ENCODE results near the gene ITGA1. TPM values are rescaled to one million over a fixed set of nuclear protein-coding genes. Genes with fewer than 3 reads are reported as not detected.

Gene ITGA1
- total and polyA plus RNA-seq, 2 donors (not counting 1 experiment from before 2014, with no cell fraction given), result 0.74 TPM; not detected in 1

DNA sequence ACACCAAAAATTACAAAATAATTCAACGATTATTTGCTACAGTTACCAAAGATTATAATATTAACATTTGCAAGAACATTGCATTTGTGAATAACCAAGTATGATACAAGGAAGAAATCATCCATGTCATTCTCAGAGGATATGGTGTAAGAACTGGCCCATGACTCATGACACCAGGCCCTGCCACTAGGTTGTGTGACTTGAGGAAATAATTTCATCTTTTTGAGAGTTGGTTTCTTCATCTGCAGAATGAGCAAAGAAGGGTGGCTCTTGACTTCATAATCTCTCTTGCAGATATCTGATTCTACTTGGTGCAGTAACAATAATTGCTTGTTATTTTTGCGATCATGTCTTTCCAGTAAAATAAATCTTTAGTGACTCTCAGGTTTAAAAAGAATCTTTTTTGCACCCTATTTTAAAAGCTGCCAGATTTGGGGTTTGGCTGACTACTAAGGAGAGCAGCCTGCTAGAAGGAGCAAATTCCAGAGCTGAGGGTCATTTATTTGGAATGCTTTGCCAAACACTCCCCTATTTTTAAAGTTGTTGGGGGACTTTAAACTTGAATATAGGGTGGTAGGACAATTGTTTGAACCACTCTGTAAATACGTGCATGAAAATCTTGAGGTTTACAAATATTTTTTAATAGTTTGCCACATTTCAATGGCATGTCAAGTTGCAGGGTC, 23.5 kb downstream of the ITGA1 start:
- Histone ChIP-seq H3K4me3 (ENCODE audit: control extremely low read depth in 1 of 5, extremely low read depth in 1 of 5, insufficient read depth in 1 of 5, low read depth in 2 of 5, low read length in 4 of 5) (no peak overlapping the region), H2AFZ (ENCODE audit: insufficient read depth, low read depth, low read length, poor library complexity, severe bottlenecking) (no peak overlapping the region), H3K27me3 (replicated peaks in 1 of 4; ENCODE audit: control extremely low read depth in 1 of 4, control insufficient read depth in 3 of 4, insufficient read depth in 4 of 4, low read length in 3 of 4) (no peaks in the 10 kb centered on the region), H3K36me3 (replicated peaks in 1 of 2; ENCODE audit: control extremely low read depth in 1 of 2, control insufficient read depth in 1 of 2, extremely low read depth in 1 of 2, insufficient read depth in 2 of 2, low read length in 1 of 2) (no peaks in the 10 kb centered on the region), H3K4me1 (ENCODE audit: control insufficient read depth in 2 of 2, insufficient read depth in 2 of 2, low read length in 2 of 2) (no peaks in the 10 kb centered on the region), H4K20me1 (ENCODE audit: control insufficient read depth, insufficient read depth, low read length, poor library complexity, severe bottlenecking) (no peaks in the 10 kb centered on the region), H3K79me2 (ENCODE audit: control insufficient read depth, insufficient read depth, low read length) (no peaks in the 10 kb centered on the region), H3K9me3 (ENCODE audit: control extremely low read depth in 1 of 3, control insufficient read depth in 2 of 3, insufficient read depth in 1 of 3, low read length in 2 of 3) (no peaks in the 10 kb centered on the region), H3K9ac (ENCODE audit: low read length) (no peak overlapping the region), H3K4me2 (replicated peaks; ENCODE audit: low read depth, low read length, poor library complexity, severe bottlenecking) (no peak overlapping the region), H3K27ac (ENCODE audit: low read length in 2 of 2) (no peak overlapping the region)
- intact Hi-C loops (cut with micrococcal nuclease), result no loop called here
- Mint-ChIP-seq H3K4me3 (no peak overlapping the region), H3K27me3 (peaks cover 4% of the 10 kb centered on the region), H3K27ac (no peak overlapping the region), H3K4me1 (no peaks in the 10 kb centered on the region), H3K9me3 (ENCODE audit: insufficient read depth) (no peaks in the 10 kb centered on the region)
- no CpG with 5 or more reads among the region's 3 CpGs for WGBS (ENCODE audit: insufficient coverage)
- TF ChIP-seq, protein P1, sequence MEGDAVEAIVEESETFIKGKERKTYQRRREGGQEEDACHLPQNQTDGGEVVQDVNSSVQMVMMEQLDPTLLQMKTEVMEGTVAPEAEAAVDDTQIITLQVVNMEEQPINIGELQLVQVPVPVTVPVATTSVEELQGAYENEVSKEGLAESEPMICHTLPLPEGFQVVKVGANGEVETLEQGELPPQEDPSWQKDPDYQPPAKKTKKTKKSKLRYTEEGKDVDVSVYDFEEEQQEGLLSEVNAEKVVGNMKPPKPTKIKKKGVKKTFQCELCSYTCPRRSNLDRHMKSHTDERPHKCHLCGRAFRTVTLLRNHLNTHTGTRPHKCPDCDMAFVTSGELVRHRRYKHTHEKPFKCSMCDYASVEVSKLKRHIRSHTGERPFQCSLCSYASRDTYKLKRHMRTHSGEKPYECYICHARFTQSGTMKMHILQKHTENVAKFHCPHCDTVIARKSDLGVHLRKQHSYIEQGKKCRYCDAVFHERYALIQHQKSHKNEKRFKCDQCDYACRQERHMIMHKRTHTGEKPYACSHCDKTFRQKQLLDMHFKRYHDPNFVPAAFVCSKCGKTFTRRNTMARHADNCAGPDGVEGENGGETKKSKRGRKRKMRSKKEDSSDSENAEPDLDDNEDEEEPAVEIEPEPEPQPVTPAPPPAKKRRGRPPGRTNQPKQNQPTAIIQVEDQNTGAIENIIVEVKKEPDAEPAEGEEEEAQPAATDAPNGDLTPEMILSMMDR (IDR thresholded peaks at IDR 0.05), result no peak
- TF ChIP-seq EZH2 (IDR thresholded peaks at IDR 0.05; ENCODE audit: borderline replicate concordance, insufficient read depth, low read depth, low read length, poor library complexity, severe bottlenecking), result no peak
- POLR2A ChIA-PET, result no interaction called here
- CTCF ChIA-PET, result no interaction called here
- ATAC-seq (ENCODE audit: low read depth) (no peak), DNase-seq (no peak)

DNA sequence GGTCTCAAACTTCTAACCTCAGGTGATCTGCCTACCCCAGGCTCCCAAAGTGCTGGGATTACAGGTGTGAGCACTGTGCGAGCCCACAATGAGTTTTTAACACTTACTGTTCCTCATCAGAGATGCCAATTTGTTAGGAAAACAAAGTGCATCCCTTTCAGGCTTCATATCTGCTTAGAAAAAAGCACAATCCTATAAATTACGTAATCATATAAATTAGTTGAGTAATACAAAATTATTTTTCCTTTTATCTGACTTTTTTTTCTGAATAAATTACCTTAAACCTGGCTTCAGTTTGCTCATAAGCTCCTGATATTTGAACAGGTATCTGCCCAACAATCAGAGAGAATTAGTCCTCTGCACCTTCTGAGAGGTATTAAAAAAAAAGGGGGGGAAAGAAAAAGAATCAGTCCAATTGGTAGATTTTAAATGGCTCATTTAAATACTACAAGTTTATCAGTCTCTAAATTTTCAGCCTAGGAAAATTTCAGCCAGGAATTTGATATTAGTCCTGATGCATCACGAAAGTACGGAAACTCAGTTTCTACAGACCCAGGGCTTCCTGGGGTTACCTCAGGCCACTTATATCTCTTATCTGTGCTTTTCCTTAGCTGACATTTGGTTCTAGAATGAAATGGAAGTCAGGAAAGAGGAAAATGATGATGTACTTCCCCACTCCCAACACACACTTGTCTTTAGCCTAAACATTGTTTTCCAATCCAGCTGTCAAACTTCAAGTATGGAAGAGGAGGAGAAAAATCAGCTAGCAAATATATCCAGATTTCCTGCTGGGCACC, 26.8 kb downstream of the ITGA1 start:
- intact Hi-C loops (cut with micrococcal nuclease), result no loop called here
- no peaks in the 10 kb centered on the region for H3K4me1 Mint-ChIP-seq
- WGBS (ENCODE audit: insufficient coverage), result 83% methylated on average over 1 of the region's 4 CpGs
- no peak overlapping the region for H3K27ac Mint-ChIP-seq
- POLR2A ChIA-PET, result no interaction called here
- Histone ChIP-seq H3K9me3 (ENCODE audit: control extremely low read depth in 1 of 3, control insufficient read depth in 2 of 3, insufficient read depth in 1 of 3, low read length in 2 of 3) (no peaks in the 10 kb centered on the region), H3K4me3 (ENCODE audit: control extremely low read depth in 1 of 5, extremely low read depth in 1 of 5, insufficient read depth in 1 of 5, low read depth in 2 of 5, low read length in 4 of 5) (no peak overlapping the region), H3K27ac (ENCODE audit: low read length in 2 of 2) (no peak overlapping the region), H4K20me1 (ENCODE audit: control insufficient read depth, insufficient read depth, low read length, poor library complexity, severe bottlenecking) (no peaks in the 10 kb centered on the region), H3K4me1 (ENCODE audit: control insufficient read depth in 2 of 2, insufficient read depth in 2 of 2, low read length in 2 of 2) (no peaks in the 10 kb centered on the region), H3K27me3 (replicated peaks in 1 of 4; ENCODE audit: control extremely low read depth in 1 of 4, control insufficient read depth in 3 of 4, insufficient read depth in 4 of 4, low read length in 3 of 4) (peaks cover 0 to 2% (median 0%) of the 10 kb centered on the region in 4 experiments), H3K79me2 (ENCODE audit: control insufficient read depth, insufficient read depth, low read length) (no peaks in the 10 kb centered on the region), H2AFZ (ENCODE audit: insufficient read depth, low read depth, low read length, poor library complexity, severe bottlenecking) (no peak overlapping the region), H3K36me3 (replicated peaks in 1 of 2; ENCODE audit: control extremely low read depth in 1 of 2, control insufficient read depth in 1 of 2, extremely low read depth in 1 of 2, insufficient read depth in 2 of 2, low read length in 1 of 2) (no peaks in the 10 kb centered on the region), H3K9ac (ENCODE audit: low read length) (no peak overlapping the region), H3K4me2 (replicated peaks; ENCODE audit: low read depth, low read length, poor library complexity, severe bottlenecking) (no peak overlapping the region)
- ATAC-seq (ENCODE audit: low read depth), result no peak
- peaks cover 4% of the 10 kb centered on the region for H3K27me3 Mint-ChIP-seq
- no peak overlapping the region for H3K4me3 Mint-ChIP-seq
- CTCF ChIA-PET, result no interaction called here
- TF ChIP-seq, protein P1 (IDR thresholded peaks at IDR 0.05), result no peak
- no peak for TF ChIP-seq EZH2 (IDR thresholded peaks at IDR 0.05; ENCODE audit: borderline replicate concordance, insufficient read depth, low read depth, low read length, poor library complexity, severe bottlenecking)
- H3K9me3 Mint-ChIP-seq (ENCODE audit: insufficient read depth), result no peaks in the 10 kb centered on the region
- no peak for DNase-seq

Data from B cell (primary cell).